ENCODE data around the gene EVX1. TPM values are rescaled to one million over a fixed set of nuclear protein-coding genes. Genes with fewer than 3 reads are reported as not detected.

The EVX1 gene
- total RNA-seq, 1 donor from 2014 or later, result not detected

DNA sequence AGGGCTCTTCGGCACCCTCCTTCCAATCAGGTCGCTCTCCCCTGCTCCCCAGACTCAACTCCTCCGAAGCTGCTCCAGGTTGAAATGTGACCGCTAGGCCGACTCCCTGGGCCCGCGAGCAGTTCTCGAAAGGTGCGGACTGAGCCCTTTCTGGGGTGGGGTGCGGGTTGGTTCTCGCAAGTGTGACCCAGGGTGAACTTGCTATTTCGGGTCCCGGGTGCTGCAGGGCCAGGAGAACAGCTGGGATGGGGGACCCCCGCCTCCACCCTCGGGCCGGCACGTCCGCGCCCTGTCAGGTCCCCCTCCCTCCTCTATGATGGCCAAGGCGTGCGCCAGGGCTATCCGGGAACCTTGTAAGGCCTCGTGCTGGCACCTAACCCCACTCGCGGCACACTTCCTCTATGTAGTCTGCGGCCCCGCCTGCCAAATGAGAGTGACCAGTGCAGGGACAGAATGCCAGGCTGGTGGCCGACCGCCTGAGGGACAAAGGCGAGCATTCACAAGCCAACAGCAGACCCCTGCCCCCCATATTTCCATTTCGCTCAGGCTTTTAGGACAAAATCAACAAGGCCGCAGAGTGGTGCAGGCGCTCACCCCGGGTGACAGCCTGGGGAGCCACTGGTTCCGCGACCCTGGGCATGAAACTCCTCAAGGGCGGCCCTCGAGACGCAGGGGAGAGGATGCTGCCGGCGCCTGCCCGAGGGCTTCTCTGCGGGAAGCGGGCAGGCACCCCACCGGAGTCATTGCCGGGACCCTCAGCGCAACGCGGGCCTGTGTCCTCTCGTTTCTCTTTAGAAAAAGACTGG, 29.0 kb upstream of the EVX1 start:
- H3K4me1 ChIP-seq, result peaks cover 20% of the 10 kb centered on the region
- no peaks in the 10 kb centered on the region for H3K9me3 ChIP-seq (replicated peaks)
- no peak for DNase-seq
- intact Hi-C loops (cut with micrococcal nuclease), result no loop called here
- peaks cover 100% of the 10 kb centered on the region for H3K27me3 ChIP-seq (ENCODE audit: low read depth)
- no peak for TF ChIP-seq CTCF (IDR thresholded peaks at IDR 0.05; ENCODE audit: borderline replicate concordance)
- H3K27ac ChIP-seq (replicated peaks), result no peak overlapping the region
- H3K36me3 ChIP-seq, result no peaks in the 10 kb centered on the region
- H3K4me3 ChIP-seq, result peak overlapping the region; percentile 25

DNA sequence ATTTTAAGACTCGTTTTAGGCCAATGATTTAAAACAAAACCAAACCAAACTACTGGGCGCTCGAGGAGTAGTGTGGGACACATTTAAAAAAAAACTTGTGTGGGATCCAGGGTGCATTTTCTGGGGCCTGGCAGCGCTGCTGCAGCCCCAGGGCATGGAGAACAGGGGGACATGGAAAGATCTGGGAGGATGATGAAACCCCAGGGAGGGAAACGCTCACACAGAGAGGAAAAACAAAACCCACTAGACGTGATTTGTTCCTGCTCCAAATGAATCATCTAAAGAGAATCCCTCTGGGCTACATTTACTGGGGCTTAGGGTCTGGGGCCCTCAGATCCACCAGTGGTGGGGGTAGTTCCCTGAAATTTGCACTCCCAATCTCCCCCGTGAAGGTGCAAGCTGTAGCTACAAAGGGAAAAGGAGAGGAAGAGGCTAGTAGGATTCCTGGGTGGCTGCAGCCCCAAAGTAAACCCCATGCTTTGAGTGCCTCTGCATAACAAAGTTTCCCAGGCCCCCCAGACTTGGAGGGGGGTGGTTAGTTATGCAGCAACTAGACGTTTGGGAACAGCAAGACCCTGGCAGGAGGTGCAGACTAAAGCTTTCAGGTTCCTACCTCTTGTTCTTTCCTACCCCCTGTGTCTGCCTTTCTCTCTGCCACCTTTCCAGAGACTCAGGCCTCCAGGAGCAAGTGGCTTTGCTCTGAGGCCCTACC, 28.2 kb upstream of the EVX1 start:
- no peaks in the 10 kb centered on the region for H3K36me3 ChIP-seq
- no peak overlapping the region for H3K27ac ChIP-seq (replicated peaks)
- H3K4me3 ChIP-seq, result no peak overlapping the region
- peaks cover 20% of the 10 kb centered on the region for H3K4me1 ChIP-seq
- no peaks in the 10 kb centered on the region for H3K9me3 ChIP-seq (replicated peaks)
- H3K27me3 ChIP-seq (ENCODE audit: low read depth), result peaks cover 100% of the 10 kb centered on the region
- TF ChIP-seq CTCF (IDR thresholded peaks at IDR 0.05; ENCODE audit: borderline replicate concordance), result no peak
- intact Hi-C loops (cut with micrococcal nuclease), result no loop called here
- no peak for DNase-seq

- H3K27ac ChIP-seq (replicated peaks), result no peak overlapping the region
- H3K4me1 ChIP-seq, result peaks cover 20% of the 10 kb centered on the region
- intact Hi-C loops (cut with micrococcal nuclease), result no loop called here
- H3K27me3 ChIP-seq (ENCODE audit: low read depth), result peaks cover 100% of the 10 kb centered on the region
- no peak overlapping the region for H3K4me3 ChIP-seq
- no peaks in the 10 kb centered on the region for H3K36me3 ChIP-seq
- DNase-seq, result no peak
- no peaks in the 10 kb centered on the region for H3K9me3 ChIP-seq (replicated peaks)
- no peak for TF ChIP-seq CTCF (IDR thresholded peaks at IDR 0.05; ENCODE audit: borderline replicate concordance)
These were observed 27.2 kb upstream of the EVX1 start for GRCh38 chr7:27215356-27215755.

GRCh38 chr7:27217951-27218350, 24.7 kb upstream of the EVX1 start:
- TF ChIP-seq CTCF (IDR thresholded peaks at IDR 0.05; ENCODE audit: borderline replicate concordance), result no peak
- peaks cover 100% of the 10 kb centered on the region for H3K27me3 ChIP-seq (ENCODE audit: low read depth)
- DNase-seq, result no peak
- H3K4me3 ChIP-seq, result no peak overlapping the region
- intact Hi-C loops (cut with micrococcal nuclease), result no loop called here
- H3K4me1 ChIP-seq, result peaks cover 8% of the 10 kb centered on the region
- H3K27ac ChIP-seq (replicated peaks), result no peak overlapping the region
- no peaks in the 10 kb centered on the region for H3K36me3 ChIP-seq
- H3K9me3 ChIP-seq (replicated peaks), result no peaks in the 10 kb centered on the region

- intact Hi-C loops (cut with micrococcal nuclease), result no loop called here
- no peak for DNase-seq
- H3K27me3 ChIP-seq (ENCODE audit: low read depth), result peaks cover 100% of the 10 kb centered on the region
These were observed 22.8 kb upstream of the EVX1 start for GRCh38 chr7:27219821-27220220.

More at GRCh38 chr7:27219821-27220220, 22.8 kb upstream of the EVX1 start:
- H3K27ac ChIP-seq (replicated peaks), result no peak overlapping the region
- TF ChIP-seq CTCF (IDR thresholded peaks at IDR 0.05; ENCODE audit: borderline replicate concordance), result no peak
- H3K9me3 ChIP-seq (replicated peaks), result no peaks in the 10 kb centered on the region
- H3K4me3 ChIP-seq, result no peak overlapping the region
- H3K4me1 ChIP-seq, result no peaks in the 10 kb centered on the region
- no peaks in the 10 kb centered on the region for H3K36me3 ChIP-seq

Measured in left ventricle myocardium inferior (tissue), 1 donor.